GM12801 (cell line): ENCODE measurements around the gene KNOP1.

ENCODE experiments used
- TF ChIP-seq, protein P1 (sequence below): IDR thresholded peaks from one replicate; pipeline ENCODE4 v1.5.1; 2011; ENCODE audit warnings: control low read depth; ENCODE audit not compliant: insufficient read length; ENCODE audit errors: extremely low read depth

Gene KNOP1

DNA sequence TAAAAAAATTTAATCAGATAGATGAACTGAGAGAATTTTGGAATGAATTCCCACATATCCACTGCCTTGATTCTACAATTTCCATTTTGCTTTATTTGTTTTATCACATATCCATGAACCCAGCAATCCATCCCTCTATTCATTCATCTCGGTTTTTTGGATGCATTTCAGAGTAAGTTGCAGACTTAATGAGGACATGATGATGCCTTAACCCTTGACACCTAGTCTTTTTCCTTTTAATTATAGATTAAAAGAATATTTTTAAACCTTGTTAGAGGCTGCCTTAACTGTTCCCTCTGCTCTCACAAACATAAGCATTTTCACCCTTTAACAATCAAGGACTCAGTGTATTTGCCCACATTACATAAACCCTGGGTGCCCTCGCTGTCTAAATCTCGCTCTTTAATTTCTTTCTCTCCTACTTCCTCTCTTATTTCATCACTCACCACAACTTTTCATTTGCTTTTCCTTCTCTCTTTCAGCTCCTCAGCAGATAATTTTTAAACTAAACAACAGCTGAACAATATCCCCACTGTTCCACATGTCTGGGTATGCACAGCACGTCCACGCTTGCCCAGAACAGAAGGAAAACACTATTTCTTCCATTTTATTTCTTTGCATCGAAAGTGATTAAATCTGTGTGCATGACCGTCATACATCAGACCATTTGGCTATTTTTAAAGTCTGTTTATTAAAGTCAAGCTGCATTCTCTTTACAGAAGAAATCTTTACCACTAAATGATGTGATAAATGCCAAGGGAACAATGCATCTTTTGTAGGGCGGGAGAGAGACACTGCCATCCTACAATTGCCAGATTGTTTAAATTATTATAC, 40.0 kb upstream of the KNOP1 start:
- TF ChIP-seq, protein P1, sequence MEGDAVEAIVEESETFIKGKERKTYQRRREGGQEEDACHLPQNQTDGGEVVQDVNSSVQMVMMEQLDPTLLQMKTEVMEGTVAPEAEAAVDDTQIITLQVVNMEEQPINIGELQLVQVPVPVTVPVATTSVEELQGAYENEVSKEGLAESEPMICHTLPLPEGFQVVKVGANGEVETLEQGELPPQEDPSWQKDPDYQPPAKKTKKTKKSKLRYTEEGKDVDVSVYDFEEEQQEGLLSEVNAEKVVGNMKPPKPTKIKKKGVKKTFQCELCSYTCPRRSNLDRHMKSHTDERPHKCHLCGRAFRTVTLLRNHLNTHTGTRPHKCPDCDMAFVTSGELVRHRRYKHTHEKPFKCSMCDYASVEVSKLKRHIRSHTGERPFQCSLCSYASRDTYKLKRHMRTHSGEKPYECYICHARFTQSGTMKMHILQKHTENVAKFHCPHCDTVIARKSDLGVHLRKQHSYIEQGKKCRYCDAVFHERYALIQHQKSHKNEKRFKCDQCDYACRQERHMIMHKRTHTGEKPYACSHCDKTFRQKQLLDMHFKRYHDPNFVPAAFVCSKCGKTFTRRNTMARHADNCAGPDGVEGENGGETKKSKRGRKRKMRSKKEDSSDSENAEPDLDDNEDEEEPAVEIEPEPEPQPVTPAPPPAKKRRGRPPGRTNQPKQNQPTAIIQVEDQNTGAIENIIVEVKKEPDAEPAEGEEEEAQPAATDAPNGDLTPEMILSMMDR: no peak

DNA sequence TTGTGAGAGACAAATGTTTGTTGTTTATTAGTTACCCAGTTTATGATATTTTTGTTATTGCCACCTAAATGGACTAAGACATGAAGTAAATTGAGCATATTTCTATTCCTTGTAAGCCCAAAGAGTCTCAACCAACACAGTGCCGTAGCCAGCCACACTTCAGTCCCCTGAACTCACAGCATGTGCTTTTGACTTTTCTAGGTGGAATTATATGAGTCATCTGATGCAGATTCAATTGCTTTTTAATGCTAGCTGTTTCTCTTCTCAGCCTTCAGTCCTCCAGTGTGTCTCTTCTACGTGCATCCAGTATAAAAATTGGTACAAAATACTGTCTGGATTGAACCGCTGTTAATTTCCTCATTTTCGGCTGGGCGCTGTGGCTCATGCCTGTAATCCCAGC, 39.0 kb upstream of the KNOP1 start:
- TF ChIP-seq, protein P1: no peak

DNA sequence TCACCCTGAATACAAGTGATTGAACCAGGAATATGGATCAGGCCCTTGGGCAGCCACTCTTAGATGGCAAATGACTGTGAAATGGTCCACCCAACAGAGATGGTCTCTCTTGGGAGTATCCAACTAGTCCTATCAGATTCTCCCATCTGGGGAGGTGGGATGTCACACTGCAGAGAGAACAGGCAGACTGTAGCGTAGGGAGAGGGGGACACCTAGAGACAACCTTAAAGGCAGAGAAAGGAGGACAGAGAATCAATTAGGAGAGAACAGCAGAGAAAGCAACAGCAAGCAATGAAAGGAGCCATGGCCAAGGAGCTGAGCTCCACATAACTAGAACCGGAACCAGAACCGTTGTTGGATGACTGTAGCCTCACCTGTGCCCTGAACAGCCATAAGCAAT, 37.2 kb upstream of the KNOP1 start:
- TF ChIP-seq, protein P1: no peak

DNA sequence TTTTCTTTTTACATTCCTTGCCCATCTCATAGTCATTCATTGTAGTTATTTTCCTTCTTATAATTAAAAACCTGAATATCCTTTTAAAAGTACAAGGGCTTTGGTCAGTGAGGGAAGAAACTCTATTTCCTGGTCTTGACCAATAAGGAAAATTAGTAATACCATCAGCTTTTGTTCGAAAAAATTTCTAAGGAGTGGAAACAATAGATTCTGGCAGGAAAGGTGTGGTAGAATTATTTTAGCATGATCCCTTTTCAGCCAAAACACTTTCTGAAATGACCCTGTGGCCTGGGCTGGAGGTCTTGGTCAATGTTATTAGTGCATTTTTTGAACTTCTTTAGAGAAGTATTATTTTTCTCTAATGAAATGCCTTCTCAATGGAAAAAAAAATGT, 36.6 kb upstream of the KNOP1 start:
- TF ChIP-seq, protein P1: no peak

DNA sequence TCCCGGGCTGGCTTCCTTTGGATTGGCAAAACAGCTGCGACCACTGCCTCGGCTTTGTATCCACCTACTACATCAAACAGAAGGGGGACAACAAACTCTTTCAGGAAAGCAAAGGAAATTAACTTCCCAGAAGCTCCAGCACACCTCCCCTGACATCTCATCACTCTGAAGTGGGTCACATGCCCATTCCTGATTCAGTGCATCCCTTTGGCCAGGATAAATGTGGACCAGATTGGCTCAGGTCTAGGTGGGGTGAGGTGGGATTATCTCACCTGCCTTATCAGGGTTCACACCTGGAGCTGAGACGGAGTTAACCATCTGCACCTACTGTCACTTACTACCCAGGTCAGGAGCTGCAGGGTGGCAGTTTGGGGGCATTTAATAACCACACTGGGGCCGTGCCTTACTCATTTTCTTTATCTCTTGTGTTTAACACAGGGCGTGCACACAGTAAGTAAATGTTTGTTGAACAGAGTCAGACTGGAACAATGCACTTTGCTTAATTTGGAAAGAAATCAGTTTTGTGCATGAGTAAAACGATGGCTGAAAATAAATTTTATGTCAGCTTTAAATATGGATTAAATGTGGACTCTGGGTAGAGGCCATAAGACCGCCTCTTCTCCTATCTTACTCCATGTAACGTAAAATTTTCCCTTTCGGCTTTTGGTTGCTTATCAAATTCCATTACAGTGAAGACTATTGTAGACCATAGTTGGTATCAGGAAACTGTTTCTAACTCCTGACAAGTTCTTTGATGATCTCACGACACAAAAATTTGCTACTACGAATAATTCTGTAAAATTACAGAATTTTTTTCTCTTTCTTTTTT, 36.0 kb upstream of the KNOP1 start:
- TF ChIP-seq, protein P1: no peak

DNA sequence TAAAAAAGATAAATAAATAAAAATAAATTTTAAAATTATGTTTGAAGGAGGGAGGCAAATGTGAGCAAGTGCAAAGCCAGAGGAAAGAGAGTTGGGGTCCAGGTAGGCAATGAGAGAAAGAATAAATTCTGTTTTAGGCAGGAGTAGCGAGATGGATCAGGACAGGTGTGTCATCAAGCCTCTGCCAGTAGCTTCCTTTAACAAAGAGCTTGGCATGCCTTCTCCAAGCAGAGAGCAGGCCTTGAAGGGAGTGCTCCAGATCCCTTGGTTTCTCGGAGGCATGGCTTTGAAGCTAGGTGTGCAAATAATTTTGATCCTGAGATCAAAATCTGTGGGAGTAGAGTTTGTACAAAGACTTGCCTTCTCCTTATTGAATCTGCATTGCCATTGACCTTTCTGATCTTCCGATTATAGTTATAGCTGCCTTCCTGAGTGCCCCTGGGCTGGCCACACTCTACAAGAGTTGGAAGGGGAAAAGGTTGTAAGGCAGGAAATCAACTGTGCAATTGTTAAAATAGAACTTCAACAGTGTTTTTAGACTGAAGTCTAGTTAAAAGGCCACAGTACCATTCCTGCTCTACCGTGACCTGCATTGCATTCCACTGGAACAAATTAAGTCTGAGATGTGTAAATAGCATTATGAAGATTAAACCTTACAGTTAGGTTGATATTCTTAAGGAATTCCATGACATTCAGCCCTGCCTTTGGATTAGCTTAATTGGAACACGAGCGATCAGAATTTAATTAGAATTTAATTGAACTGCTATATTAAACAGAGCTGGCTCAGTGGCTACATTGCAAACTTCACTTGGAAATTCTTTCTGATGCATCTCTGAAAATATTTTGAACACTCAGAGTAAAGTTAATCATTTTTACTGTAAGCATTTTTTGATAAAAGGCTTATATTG, 33.7 kb upstream of the KNOP1 start:
- TF ChIP-seq, protein P1: no peak

DNA sequence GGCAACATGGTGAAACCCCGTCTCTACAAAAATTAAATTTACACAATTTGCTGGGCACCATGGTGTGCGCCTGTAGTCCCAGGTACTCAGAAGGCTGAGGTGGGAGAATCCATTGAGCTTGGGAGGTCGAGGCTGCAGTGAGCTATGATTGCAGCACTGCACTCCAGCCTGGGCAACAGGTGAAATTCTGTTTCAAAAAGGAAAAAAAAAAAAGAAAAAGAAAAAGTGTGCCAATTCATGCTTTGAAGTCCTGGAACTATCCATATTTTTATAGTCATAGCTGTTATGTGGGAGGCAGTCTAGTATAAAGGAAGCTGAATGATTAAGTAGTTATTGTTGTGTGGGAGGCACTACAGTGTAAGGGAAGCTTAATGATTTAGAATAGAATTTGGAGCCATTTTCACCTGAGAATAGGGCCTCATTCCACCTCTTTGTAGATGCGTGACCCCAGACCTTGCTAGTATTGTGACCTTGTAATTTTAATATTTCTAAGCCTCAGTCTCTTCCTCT, 31.6 kb upstream of the KNOP1 start:
- TF ChIP-seq, protein P1: no peak
